Measurements from ENCODE around the gene RAP1A.

DNA sequence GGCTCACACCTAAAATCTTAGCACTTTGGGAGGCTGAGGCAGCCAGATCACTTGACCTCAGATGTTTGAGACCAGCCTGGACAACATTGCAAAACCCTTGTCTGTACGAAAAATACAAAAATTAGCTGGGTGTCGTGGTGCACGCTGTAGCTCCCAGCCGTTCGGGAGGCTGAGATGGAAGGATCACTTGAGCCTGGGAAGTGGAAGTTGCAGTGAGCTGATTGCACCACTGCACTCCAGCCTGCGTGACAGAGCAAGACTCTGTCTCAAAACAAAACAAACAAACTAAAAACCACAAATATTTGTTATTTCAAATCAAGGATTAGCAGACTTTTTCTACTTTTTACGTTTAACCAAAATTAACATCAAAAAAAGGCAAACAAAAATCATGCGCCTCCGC is 88.3 kb downstream of the RAP1A start:
- TF ChIP-seq, protein P1, sequence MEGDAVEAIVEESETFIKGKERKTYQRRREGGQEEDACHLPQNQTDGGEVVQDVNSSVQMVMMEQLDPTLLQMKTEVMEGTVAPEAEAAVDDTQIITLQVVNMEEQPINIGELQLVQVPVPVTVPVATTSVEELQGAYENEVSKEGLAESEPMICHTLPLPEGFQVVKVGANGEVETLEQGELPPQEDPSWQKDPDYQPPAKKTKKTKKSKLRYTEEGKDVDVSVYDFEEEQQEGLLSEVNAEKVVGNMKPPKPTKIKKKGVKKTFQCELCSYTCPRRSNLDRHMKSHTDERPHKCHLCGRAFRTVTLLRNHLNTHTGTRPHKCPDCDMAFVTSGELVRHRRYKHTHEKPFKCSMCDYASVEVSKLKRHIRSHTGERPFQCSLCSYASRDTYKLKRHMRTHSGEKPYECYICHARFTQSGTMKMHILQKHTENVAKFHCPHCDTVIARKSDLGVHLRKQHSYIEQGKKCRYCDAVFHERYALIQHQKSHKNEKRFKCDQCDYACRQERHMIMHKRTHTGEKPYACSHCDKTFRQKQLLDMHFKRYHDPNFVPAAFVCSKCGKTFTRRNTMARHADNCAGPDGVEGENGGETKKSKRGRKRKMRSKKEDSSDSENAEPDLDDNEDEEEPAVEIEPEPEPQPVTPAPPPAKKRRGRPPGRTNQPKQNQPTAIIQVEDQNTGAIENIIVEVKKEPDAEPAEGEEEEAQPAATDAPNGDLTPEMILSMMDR (IDR thresholded peaks at IDR 0.05): no peak
- no peak for TF ChIP-seq FOXJ3 (CRISPR knock-in tag; IDR thresholded peaks at IDR 0.05)
- TF ChIP-seq, protein P2, sequence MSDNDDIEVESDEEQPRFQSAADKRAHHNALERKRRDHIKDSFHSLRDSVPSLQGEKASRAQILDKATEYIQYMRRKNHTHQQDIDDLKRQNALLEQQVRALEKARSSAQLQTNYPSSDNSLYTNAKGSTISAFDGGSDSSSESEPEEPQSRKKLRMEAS (IDR thresholded peaks at IDR 0.05; ENCODE audit: low read depth): no peak
